Astrocyte (in vitro differentiated cells and primary cell): ENCODE data around the gene ACAD11. TPM values are rescaled to one million over a fixed set of nuclear protein-coding genes. Genes with fewer than 3 reads are reported as not detected.

Source experiments
- DNase-seq: peaks from one replicate; pipeline ENCODE4 v3.0.0-alpha.2; 2010; ENCODE audit warnings: low read depth
- FAIRE-seq: peaks from 2 replicates; lab custom pipeline; 2011; peaks lifted over from hg19 to GRCh38; lab: Jason Lieb, UNC
- H2AFZ ChIP-seq: 2 replicates; pipeline ENCODE4 v1.6.0; 2012; ENCODE audit warnings: low read depth, low read length, inconsistent platforms
- H3K27ac ChIP-seq: 2 replicates; pipeline ENCODE4 v1.5.1; 2011; ENCODE audit warnings: low read depth, low read length, inconsistent platforms
- H3K27me3 ChIP-seq: 2 replicates; pipeline ENCODE4 v1.6.0; 2011; ENCODE audit warnings: low read length, inconsistent platforms; ENCODE audit not compliant: insufficient read depth
- H3K36me3 ChIP-seq: 2 replicates; pipeline ENCODE4 v1.5.1; 2011; ENCODE audit warnings: low read length, inconsistent platforms; ENCODE audit not compliant: insufficient read depth
- H3K4me1 ChIP-seq: 2 replicates; pipeline ENCODE4 v1.5.1; 2011; ENCODE audit warnings: low read length, inconsistent platforms; ENCODE audit not compliant: insufficient read depth
- H3K4me2 ChIP-seq: 2 replicates; pipeline ENCODE4 v1.6.0; 2012; ENCODE audit warnings: low read length, inconsistent platforms
- H3K4me3 ChIP-seq: 2 replicates; pipeline ENCODE4 v1.5.1; 2011; ENCODE audit warnings: low read depth, mild to moderate bottlenecking, low read length, inconsistent platforms; ENCODE audit not compliant: insufficient read depth
- H3K79me2 ChIP-seq: 2 replicates; pipeline ENCODE4 v1.6.0; 2012; ENCODE audit warnings: mild to moderate bottlenecking, low read length, inconsistent platforms; ENCODE audit not compliant: insufficient read depth
- H3K9ac ChIP-seq: 2 replicates; pipeline ENCODE4 v1.6.0; 2012; ENCODE audit warnings: mild to moderate bottlenecking, low read length, inconsistent platforms
- H3K9me3 ChIP-seq: 2 replicates; pipeline ENCODE4 v1.5.1; 2012; ENCODE audit warnings: low read depth, mild to moderate bottlenecking, low read length, inconsistent platforms; ENCODE audit not compliant: insufficient read depth
- H4K20me1 ChIP-seq: 2 replicates; pipeline ENCODE4 v1.6.0; 2012; ENCODE audit warnings: low read length, inconsistent platforms; ENCODE audit not compliant: insufficient read depth
- H3K27ac Mint-ChIP-seq: one replicate; pipeline ENCODE4 v1.8.0; 2021; ENCODE audit warnings: mild to moderate bottlenecking, mixed read lengths; ENCODE audit not compliant: unreplicated experiment
- H3K27me3 Mint-ChIP-seq: one replicate; pipeline ENCODE4 v1.8.0; 2021; ENCODE audit warnings: low read depth, mixed read lengths; ENCODE audit not compliant: unreplicated experiment
- H3K36me3 Mint-ChIP-seq: one replicate; pipeline ENCODE4 v1.8.0; 2021; ENCODE audit warnings: low read depth, mixed read lengths; ENCODE audit not compliant: unreplicated experiment
- H3K4me1 Mint-ChIP-seq: one replicate; pipeline ENCODE4 v1.8.0; 2021; ENCODE audit warnings: low read depth, mixed read lengths; ENCODE audit not compliant: unreplicated experiment
- H3K4me3 Mint-ChIP-seq: one replicate; pipeline ENCODE4 v1.8.0; 2021; ENCODE audit warnings: mild to moderate bottlenecking, moderate library complexity, mixed read lengths; ENCODE audit not compliant: unreplicated experiment
- H3K9me3 Mint-ChIP-seq: one replicate; pipeline ENCODE4 v1.8.0; 2021; ENCODE audit warnings: mild to moderate bottlenecking, mixed read lengths; ENCODE audit not compliant: unreplicated experiment
- CTCF ChIP-seq: IDR thresholded peaks from 2 replicates; pipeline ENCODE4 v1.5.1; 2011; ENCODE audit warnings: low read depth, mild to moderate bottlenecking, inconsistent platforms, low read length, moderate library complexity; ENCODE audit not compliant: insufficient read depth
- EZH2 ChIP-seq: IDR thresholded peaks from 2 replicates; pipeline ENCODE4 v1.6.1; 2012; ENCODE audit warnings: mild to moderate bottlenecking, low read length, inconsistent platforms; ENCODE audit not compliant: insufficient read depth
- total RNA-seq: library from RNA; stranded (reverse); gene quantifications from 2 replicates; pipeline ENCODE4 v1.2.1, GENCODE V29; 2021

ACAD11 gene
- total RNA-seq, 1 donor from 2014 or later: 13.0 TPM

- H3K4me1 ChIP-seq: no peaks in the 10 kb centered on the region
- no peak for TF ChIP-seq CTCF
- no peaks in the 10 kb centered on the region for H3K27me3 Mint-ChIP-seq
- peak overlapping the region; percentile 4 for H3K4me2 ChIP-seq
- no peaks in the 10 kb centered on the region for H3K9me3 Mint-ChIP-seq
- peaks cover 2% of the 10 kb centered on the region for H3K4me1 Mint-ChIP-seq
- H3K4me3 ChIP-seq: no peak overlapping the region
- H3K4me3 Mint-ChIP-seq: no peak overlapping the region
- DNase-seq (peak; percentile 38), FAIRE-seq (no peak)
- no peak overlapping the region for H3K27ac Mint-ChIP-seq
- H3K79me2 ChIP-seq: no peaks in the 10 kb centered on the region
- no peaks in the 10 kb centered on the region for H3K36me3 Mint-ChIP-seq
- no peaks in the 10 kb centered on the region for H3K9me3 ChIP-seq
- H3K9ac ChIP-seq: no peak overlapping the region
- H4K20me1 ChIP-seq: no peaks in the 10 kb centered on the region
- no peaks in the 10 kb centered on the region for H3K27me3 ChIP-seq
- peaks cover 3% of the 10 kb centered on the region for H3K36me3 ChIP-seq
- H3K27ac ChIP-seq: no peak overlapping the region
- no peak overlapping the region for H2AFZ ChIP-seq
Measured at GRCh38 chr3:132637590-132637989, 22.0 kb downstream of the ACAD11 start.

- peaks cover 4% of the 10 kb centered on the region for H3K4me1 ChIP-seq
- DNase-seq (no peak), FAIRE-seq (no peak)
- H3K27me3 ChIP-seq: no peaks in the 10 kb centered on the region
- no peaks in the 10 kb centered on the region for H3K9me3 ChIP-seq
- H2AFZ ChIP-seq: no peak overlapping the region
- H3K4me1 Mint-ChIP-seq: peaks cover 2% of the 10 kb centered on the region
- H3K9ac ChIP-seq: no peak overlapping the region
- H3K27ac Mint-ChIP-seq: no peak overlapping the region
- H4K20me1 ChIP-seq: no peaks in the 10 kb centered on the region
- H3K79me2 ChIP-seq: no peaks in the 10 kb centered on the region
- no peak overlapping the region for H3K27ac ChIP-seq
- no peak overlapping the region for H3K4me3 Mint-ChIP-seq
- no peaks in the 10 kb centered on the region for H3K36me3 Mint-ChIP-seq
- H3K4me2 ChIP-seq: no peak overlapping the region
- H3K4me3 ChIP-seq: no peak overlapping the region
- H3K36me3 ChIP-seq: peaks cover 3% of the 10 kb centered on the region
- TF ChIP-seq EZH2 (no peak), CTCF (no peak)
- no peaks in the 10 kb centered on the region for H3K9me3 Mint-ChIP-seq
- H3K27me3 Mint-ChIP-seq: no peaks in the 10 kb centered on the region
Measured at GRCh38 chr3:132635052-132635451, 24.6 kb downstream of the ACAD11 start.

- TF ChIP-seq CTCF (no peak), EZH2 (no peak)
- Histone ChIP-seq H3K4me1 (peaks cover 10% of the 10 kb centered on the region), H3K79me2 (no peaks in the 10 kb centered on the region), H3K9me3 (no peaks in the 10 kb centered on the region), H3K27ac (peak overlapping the region; percentile 92), H3K4me3 (no peak overlapping the region), H3K36me3 (peaks cover 11% of the 10 kb centered on the region), H4K20me1 (no peaks in the 10 kb centered on the region), H2AFZ (no peak overlapping the region), H3K27me3 (no peaks in the 10 kb centered on the region), H3K4me2 (no peak overlapping the region), H3K9ac (peak overlapping the region; percentile 13)
- Mint-ChIP-seq H3K36me3 (no peaks in the 10 kb centered on the region), H3K27me3 (no peaks in the 10 kb centered on the region), H3K27ac (no peak overlapping the region), H3K9me3 (no peaks in the 10 kb centered on the region), H3K4me1 (peaks cover 3% of the 10 kb centered on the region), H3K4me3 (no peak overlapping the region)
- no peak for DNase-seq
- FAIRE-seq: no peak
Measured at GRCh38 chr3:132630612-132631011, 29.0 kb downstream of the ACAD11 start.
